ENCODE results near the gene SAFB2. TPM values are rescaled to one million over a fixed set of nuclear protein-coding genes. Genes with fewer than 3 reads are reported as not detected.

SAFB2 gene
- total RNA-seq, 6 donors from 2014 or later, result 41.8 to 273 (median 94.5) TPM

DNA sequence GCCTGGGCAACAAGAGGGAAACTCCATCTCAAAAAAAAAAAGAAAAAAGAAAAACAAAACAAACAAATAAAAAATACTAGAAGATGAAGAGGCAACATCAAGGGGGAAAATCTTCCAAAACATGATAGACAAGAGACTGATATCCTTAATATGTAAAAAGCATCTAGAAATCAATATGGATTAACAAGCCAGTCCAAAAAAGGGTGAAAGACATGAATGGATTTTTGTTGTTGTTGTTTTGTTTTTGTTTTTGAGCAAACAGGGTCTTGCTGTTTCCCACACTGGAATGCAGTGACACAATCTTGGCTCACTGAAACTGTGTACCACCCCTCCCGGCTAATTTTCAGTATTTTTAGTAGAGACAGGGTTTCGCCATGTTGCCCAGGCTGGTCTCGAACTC, 50.8 kb downstream of the SAFB2 start:
- H3K9me3 ChIP-seq, result peaks cover 0 to 4% (median 0%) of the 10 kb centered on the region in 4 donors
- ATAC-seq (ENCODE audit: low FRiP score in 2 of 2), result no peak
- WGBS, 2 donors, result 96 to 98% methylated on average over 3 of the region's 3 CpGs
- no peak overlapping the region for H3K27ac ChIP-seq
- no peak overlapping the region for H3K4me3 ChIP-seq
- DNase-seq, result no peak
- TF ChIP-seq EP300 (IDR thresholded peaks at IDR 0.05) (no peak), POLR2A (IDR thresholded peaks at IDR 0.05) (no peak), POLR2AphosphoS5 (IDR thresholded peaks at IDR 0.05) (no peak)
- TF ChIP-seq, protein P1, sequence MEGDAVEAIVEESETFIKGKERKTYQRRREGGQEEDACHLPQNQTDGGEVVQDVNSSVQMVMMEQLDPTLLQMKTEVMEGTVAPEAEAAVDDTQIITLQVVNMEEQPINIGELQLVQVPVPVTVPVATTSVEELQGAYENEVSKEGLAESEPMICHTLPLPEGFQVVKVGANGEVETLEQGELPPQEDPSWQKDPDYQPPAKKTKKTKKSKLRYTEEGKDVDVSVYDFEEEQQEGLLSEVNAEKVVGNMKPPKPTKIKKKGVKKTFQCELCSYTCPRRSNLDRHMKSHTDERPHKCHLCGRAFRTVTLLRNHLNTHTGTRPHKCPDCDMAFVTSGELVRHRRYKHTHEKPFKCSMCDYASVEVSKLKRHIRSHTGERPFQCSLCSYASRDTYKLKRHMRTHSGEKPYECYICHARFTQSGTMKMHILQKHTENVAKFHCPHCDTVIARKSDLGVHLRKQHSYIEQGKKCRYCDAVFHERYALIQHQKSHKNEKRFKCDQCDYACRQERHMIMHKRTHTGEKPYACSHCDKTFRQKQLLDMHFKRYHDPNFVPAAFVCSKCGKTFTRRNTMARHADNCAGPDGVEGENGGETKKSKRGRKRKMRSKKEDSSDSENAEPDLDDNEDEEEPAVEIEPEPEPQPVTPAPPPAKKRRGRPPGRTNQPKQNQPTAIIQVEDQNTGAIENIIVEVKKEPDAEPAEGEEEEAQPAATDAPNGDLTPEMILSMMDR (IDR thresholded peaks at IDR 0.05), result no peak
- H3K4me1 ChIP-seq, result peaks cover 0 to 9% (median 2%) of the 10 kb centered on the region in 4 donors
- no peaks in the 10 kb centered on the region for H3K36me3 ChIP-seq
- H3K27me3 ChIP-seq, result peaks cover 0 to 13% (median 7%) of the 10 kb centered on the region in 4 donors

DNA sequence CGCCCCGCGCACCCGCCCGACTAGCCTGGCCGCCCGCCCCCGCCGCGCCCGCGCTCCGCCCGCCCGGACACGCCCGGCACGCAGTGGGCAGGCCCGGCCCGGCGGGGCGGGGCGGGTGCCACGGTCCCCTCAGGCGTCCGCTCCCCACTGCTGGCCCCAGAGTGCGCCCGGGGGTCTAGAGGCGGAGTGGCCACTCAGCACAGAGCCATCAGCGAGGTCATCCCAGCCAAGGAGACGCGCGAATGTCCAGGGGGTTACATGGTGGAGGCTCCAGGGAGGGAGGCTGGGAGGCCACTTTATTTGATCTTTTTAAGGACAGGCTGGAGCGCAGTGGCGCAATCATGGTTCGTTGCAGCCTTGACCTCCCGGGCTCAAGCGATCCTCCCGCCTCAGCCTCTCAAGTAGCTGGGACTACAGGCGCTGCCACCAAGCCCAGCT, 54.6 kb downstream of the SAFB2 start:
- peak overlapping the region in 3 of 4 donors; percentile 32 to 46 (median 41) for H3K4me3 ChIP-seq
- H3K4me1 ChIP-seq, result peaks cover 0 to 9% (median 2%) of the 10 kb centered on the region in 4 donors
- ATAC-seq (ENCODE audit: low FRiP score in 2 of 2) (peak in 1 of 2 donors; percentile 40), DNase-seq (no peak)
- 45 to 80% methylated on average over 5 to 15 of the region's 40 CpGs for WGBS, 2 donors
- H3K36me3 ChIP-seq, result no peaks in the 10 kb centered on the region
- no peak overlapping the region for H3K27ac ChIP-seq
- TF ChIP-seq POLR2AphosphoS5 (IDR thresholded peaks at IDR 0.05), result no peak
- TF ChIP-seq EP300 (IDR thresholded peaks at IDR 0.05), result no peak
- TF ChIP-seq, protein P1 (IDR thresholded peaks at IDR 0.05), result no peak
- no peak for TF ChIP-seq POLR2A (IDR thresholded peaks at IDR 0.05)
- peaks cover 0 to 4% (median 0%) of the 10 kb centered on the region in 4 donors for H3K9me3 ChIP-seq
- H3K27me3 ChIP-seq, result peaks cover 0 to 13% (median 7%) of the 10 kb centered on the region in 4 donors

DNA sequence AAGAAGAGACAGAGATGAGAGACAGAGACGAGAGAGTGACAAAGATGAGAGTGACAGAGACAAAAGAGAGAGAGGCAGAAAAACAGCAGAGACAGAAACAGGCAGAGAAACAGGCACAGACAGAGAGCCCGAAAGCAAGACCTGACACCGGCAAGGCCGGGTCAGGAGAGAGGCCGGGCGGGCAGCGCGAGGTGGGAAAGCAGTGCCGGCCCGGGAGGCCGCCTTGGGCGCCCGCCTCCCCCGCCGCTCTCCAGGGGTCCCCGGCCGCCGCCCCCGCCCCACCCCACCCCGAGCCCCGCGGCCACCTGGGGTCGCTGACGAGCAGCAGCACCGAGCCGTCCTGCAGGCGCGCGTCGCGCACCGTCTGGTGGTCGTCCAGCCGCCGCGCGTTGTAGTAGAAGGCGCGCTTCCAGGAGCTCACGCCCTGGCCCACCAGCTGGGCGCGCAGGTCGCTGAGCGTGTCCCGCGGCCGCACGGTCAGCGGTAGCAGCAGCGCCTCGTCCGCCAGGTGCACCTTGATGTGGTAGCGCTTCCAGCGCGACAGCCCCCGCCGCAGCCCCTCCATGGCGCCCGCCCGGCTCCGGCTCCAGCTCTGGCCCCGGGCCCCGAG, 55.1 kb downstream of the SAFB2 start, which contains the start of gene TINCR:
Gene TINCR, minus strand, starts transcription at position 594 of the 610 bp plus-strand sequence.
- peak in 1 of 2 donors; percentile 24 for ATAC-seq (ENCODE audit: low FRiP score in 2 of 2)
- Histone ChIP-seq H3K4me1 (peaks cover 0 to 9% (median 2%) of the 10 kb centered on the region in 4 donors), H3K27ac (no peak within 1 kb of the TSS), H3K9me3 (peaks cover 0 to 9% (median 0%) of the 10 kb centered on the region in 4 donors), H3K4me3 (peak within 1 kb of the TSS in 3 of 4 donors; percentile 32 to 46 (median 41)), H3K36me3 (no peaks in the 10 kb centered on the region), H3K27me3 (peaks cover 0 to 13% (median 7%) of the 10 kb centered on the region in 4 donors)
- DNase-seq, result peak in 1 of 2 donors; percentile 87
- WGBS, 2 donors, result 30 to 74% methylated on average over 5 to 15 of the region's 63 CpGs
- TF ChIP-seq, protein P1 (IDR thresholded peaks at IDR 0.05), result no peak
- TF ChIP-seq EP300 (IDR thresholded peaks at IDR 0.05) (no peak), POLR2AphosphoS5 (IDR thresholded peaks at IDR 0.05) (no peak), POLR2A (IDR thresholded peaks at IDR 0.05) (no peak)

DNA sequence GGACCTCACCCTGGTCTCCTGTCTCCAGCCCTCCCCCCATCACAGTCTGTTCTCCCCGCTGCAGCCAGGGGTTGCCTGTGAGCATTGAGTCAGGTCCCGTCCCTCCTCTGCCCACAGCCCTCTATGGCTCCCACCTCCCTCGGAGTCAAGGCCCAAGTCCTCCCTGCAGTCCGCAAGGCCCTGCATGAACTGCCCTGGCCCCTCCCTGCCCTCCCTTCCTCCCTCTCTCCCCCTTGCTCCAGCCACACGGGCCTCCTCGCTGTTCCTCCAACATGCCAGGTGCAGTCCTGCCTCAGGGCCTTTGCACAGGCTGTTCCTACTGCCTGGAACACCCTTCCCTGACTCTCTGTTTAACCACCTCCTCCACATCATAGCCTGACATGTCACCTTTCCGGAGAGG, 57.6 kb downstream of the SAFB2 start:
- H3K4me1 ChIP-seq, result peaks cover 0 to 9% (median 2%) of the 10 kb centered on the region in 4 donors
- H3K9me3 ChIP-seq, result peaks cover 8 to 19% (median 9%) of the 10 kb centered on the region in 4 donors
- ATAC-seq (ENCODE audit: low FRiP score in 2 of 2) (no peak), DNase-seq (no peak)
- no peaks in the 10 kb centered on the region for H3K36me3 ChIP-seq
- H3K4me3 ChIP-seq, result no peak overlapping the region
- WGBS, 2 donors, result 67 to 72% methylated on average over 7 of the region's 7 CpGs
- TF ChIP-seq, protein P1 (IDR thresholded peaks at IDR 0.05), result no peak
- no peak for TF ChIP-seq POLR2AphosphoS5 (IDR thresholded peaks at IDR 0.05)
- TF ChIP-seq POLR2A (IDR thresholded peaks at IDR 0.05), result no peak
- TF ChIP-seq EP300 (IDR thresholded peaks at IDR 0.05), result no peak
- peaks cover 0 to 13% (median 7%) of the 10 kb centered on the region in 4 donors for H3K27me3 ChIP-seq
- H3K27ac ChIP-seq, result no peak overlapping the region
